NCI-H1417 treated with DMSO at 0.1 percent for 48 hours (cell line): Measurements from ENCODE around the gene KCNE4.

Experiments used
- DNase-seq: peaks from one replicate; lab custom pipeline; 2025; lab: John Stamatoyannopoulos, UW

The KCNE4 gene

GRCh38 chr2:223041527-223042109, 10.4 kb upstream of the KCNE4 start:
- DNase-seq, result no peak

DNA sequence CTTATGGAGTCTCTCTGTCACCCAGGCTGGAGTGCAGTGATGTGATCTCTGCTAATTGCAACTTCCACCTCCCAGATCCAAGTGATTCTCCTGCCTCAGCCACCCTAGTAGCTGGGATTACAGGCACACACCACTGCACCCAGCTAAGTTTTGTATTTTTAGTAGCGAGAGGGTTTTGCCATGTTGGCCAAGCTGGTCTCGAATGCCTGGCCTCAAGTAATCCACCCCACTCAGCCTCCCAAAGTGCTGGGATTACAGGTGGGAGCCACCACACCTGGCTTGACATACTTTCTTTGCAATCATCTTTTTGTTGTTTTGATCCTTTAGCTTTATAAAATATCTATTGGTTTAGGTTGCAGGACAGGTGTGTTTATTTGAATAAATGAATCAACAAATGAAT, 9.7 kb upstream of the KCNE4 start:
- no peak for DNase-seq

DNA sequence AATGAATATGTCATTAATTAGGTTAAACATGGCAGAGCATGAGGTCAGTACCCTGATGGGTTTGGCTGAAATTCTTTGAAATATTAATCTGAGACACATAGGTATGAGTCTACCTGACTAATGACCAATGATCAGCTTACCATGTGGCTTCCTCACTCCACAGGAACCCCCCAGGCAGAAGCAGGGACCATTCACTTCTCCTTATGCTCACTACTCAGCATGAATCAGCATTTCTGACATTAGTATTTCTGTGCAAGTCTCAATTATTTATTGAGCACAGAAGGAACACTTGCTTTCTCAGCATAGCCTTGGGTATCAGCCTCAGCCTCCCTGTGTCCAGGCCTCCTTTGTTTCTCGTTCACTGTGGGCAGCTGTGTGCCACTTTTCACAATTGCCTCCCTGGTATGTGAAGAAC, 9.3 kb upstream of the KCNE4 start:
- no peak for DNase-seq

- no peak for DNase-seq
Observed at GRCh38 chr2:223043164-223043941, 8.6 kb upstream of the KCNE4 start.

DNA sequence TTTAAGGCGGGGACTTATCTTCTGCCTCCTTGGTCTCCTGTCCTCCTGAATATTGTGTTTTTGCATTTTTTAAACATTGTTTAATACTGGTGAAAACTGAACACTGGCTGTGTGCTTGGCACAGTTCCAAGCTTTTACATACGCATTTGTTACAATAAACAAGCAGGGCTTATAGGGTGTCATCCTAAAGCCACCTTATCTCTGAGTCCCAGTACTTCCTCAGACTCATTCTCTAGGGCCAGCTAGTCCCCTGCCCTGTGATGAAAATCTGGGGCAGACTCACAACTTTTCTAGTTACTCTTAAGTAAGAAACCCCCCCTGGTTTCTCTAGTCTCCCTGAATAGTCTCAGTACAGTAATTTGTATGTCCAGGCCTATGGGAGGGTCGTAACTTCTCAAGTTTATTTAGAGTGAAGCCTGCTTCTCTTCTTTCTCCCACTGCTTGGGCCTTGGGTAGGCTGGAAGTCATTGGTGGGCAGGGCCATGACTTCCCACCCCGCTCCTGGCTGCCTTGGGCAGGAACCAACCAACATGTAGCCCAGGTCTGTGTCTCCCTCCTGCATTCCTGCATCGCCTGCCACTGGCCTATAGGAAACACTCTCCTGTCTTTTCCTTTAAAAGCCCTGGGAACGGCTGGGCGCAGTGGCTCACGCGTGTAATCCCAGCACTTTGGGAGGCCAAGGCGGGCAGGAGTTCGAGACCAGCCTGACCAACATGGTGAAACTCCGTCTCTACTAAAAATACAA, 7.7 kb upstream of the KCNE4 start:
- DNase-seq, result no peak

- no peak for DNase-seq
Observed at GRCh38 chr2:223044916-223045700, 6.9 kb upstream of the KCNE4 start.

DNA sequence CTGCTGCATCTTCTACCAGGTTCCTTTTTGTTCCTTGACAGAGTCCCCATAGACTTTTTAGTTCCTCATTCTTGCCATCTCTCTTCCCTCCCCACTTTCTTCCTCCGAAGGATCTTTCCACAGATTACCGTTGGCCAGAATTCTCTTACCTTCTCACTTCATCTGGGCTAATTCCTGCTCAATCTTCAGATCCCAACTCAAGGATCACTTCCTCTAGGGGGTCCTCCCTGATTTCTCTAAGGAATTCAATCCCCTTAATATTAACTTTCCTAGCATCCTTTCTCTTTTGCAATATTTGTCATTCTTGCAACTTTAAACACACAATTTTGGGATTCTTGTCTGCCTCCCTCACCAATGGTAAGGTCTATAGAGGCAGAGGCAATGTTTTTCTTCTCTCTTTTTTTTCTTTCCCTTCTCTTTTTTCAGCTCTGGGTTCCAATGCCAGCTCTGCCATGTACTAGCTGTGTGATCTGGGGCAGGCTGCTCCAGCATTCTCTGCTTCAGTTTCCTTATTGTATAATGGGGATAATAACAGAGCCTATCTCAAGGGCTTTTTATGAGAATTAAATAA, 5.4 kb upstream of the KCNE4 start:
- no peak for DNase-seq

- no peak for DNase-seq
Observed at GRCh38 chr2:223047260-223047761, 4.7 kb upstream of the KCNE4 start.

DNA sequence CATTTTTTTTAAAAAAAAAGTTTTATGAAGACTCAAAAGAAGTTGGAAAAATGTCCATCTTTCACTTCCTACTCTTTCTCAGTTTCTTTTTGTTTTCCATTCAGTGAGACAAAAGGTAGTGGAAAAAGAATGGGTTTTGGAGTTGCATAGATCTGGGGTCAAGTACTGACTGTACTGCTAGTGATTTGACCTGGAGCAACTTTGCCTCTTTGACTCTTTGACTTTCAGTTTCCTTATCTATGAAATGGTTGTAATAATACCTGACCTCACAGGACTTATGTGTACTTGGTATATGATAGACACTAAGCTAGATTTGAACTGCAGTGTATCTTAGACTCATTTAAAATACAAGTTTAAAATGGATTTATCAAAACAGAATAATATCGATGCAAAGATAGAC, 3.5 kb upstream of the KCNE4 start:
- DNase-seq, result no peak

- DNase-seq, result no peak
Observed at GRCh38 chr2:223049356-223049755, 2.6 kb upstream of the KCNE4 start.

DNA sequence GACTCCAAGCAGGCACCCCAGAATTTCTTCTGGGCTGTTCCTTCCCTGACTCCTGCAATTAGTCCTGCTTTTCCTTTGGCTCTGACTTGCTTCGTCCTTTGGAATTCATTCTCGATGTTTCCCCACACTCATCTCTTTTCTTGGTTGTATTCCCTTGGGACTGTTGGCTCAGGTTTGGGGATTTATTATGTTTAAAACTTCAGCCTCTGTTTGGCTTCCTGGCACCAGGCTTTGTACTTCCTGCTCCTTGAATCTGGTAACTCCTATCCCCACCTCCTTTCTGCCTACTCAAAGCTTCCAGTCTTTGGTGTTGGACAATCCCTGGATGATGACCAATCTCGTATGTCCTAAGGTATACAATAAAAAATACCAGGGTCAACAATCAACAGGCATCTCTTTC, 1.8 kb upstream of the KCNE4 start:
- DNase-seq, result no peak

DNA sequence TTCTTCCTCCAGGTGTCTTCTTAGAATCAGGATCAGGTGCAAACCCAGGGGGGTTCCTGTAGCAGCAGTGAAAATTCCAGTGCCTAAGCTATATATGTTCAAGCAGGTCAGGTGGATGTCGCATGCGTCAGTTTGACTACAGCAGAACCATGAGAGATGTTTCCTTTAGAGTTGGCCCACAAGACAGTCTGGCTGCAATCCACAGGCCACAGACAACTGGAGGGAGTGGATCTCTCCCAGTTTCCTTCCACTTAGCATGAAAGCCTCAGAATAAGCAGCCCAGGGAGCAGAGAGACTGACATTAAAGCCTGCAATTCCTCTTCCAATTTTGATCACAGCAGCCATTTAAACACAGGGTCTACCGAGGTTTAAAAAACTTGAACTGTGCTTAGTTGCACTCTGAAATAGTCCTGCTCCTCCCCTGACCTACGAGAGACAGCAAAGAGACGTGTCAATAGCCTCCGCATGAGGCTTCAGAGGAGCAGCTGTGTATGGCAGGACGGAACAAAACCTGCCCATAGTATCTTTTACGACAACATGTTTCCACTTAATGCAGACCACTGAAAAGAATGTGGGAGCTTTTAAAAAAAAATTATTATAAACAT, 988 bp upstream of the KCNE4 start:
- DNase-seq, result no peak

DNA sequence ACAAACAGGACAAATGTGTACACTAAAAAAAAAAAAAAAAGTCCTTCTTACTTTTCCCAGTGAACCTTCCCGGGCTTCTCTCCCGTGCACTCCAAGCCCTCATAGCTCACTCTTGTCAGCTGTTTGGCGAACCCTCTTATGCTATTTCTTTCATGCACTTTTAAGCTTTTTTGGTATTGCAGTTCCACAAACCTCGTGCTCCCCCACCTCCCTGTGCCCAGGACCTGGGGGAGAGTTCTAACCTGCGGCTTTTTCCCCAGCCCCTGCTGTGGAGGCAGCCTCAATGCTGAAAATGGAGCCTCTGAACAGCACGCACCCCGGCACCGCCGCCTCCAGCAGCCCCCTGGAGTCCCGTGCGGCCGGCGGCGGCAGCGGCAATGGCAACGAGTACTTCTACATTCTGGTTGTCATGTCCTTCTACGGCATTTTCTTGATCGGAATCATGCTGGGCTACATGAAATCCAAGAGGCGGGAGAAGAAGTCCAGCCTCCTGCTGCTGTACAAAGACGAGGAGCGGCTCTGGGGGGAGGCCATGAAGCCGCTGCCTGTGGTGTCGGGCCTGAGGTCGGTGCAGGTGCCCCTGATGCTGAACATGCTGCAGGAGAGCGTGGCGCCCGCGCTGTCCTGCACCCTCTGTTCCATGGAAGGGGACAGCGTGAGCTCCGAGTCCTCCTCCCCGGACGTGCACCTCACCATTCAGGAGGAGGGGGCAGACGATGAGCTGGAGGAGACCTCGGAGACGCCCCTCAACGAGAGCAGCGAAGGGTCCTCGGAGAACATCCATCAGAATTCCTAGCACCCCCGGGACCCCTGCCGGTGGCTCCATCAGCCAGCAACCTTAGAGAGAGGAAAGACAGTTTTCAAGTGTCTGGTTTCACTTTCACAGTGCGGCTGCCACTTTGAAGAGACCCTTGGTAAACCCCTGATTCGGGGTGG, 826 bp downstream of the KCNE4 start:
- DNase-seq, result no peak

GRCh38 chr2:223053484-223054192, 1.6 kb downstream of the KCNE4 start:
- no peak for DNase-seq

DNA sequence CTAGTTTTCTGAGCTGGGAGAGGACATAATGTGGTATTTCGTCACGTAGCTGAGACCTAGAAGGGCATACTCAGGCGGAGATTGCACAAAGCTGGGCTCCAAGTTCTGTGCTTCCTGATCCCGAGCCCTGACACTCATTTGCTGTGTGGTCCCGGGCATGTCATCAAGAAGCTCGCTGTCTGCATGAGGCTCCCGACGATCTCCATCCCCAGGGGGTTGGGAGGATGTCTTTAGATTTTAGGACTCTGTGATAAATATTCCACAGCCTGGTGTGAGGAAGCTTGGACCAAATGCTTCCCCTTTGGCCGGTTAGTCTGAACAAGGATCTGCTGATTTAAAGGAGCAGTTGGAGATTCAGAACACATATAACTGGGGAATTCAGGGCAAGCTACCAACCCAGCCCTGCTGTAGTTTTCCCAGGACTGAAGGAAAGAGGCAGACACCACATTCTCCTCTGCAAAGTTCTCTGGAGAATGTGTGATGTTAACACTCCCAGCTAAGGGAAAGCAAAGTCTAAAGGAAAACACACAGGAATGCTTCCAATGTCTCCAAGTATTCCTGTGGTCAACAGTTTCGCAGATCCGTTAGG, 2.3 kb downstream of the KCNE4 start:
- no peak for DNase-seq

DNA sequence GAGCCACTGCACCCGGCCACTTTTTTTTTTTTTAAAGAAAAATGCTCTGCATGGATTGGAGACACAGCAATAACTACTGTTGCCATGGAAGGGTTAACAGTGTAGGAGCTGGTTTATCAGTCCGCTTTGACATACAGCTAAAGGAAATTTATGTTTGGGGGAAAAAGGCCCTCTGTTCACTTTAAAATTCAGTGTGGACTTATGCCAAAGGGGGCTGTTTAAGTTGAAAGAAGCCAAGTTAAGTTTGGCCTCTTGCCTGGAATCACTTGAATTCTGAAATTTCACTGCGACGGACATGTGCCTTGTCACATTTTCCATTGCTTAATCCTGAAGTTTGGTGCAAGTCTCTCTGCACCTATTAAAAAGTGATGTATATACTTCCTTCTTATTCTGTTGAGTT, 3.1 kb downstream of the KCNE4 start:
- no peak for DNase-seq

- no peak for DNase-seq
Observed at GRCh38 chr2:223055836-223056235, 3.8 kb downstream of the KCNE4 start.

GRCh38 chr2:223056701-223057418, 4.9 kb downstream of the KCNE4 start:
- DNase-seq, result no peak

DNA sequence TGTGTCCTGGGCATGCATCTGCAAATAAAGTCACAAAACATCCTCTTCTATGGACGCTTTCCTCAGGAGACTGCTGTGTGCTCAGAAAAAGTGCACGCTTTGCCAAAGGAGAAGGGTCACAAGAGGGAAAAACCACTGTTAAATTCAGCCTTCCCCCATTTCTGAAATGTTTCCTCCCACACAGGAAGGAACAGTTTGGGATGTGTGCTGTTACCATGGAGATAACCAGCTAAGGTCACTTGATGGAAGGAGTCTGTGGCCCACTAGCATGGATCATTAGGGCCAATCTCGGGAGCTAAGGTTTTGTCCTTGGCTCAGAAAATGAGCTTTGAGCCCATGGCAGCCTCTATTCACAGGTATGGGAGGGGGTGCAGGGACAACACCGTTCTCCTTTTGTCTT, 5.6 kb downstream of the KCNE4 start:
- DNase-seq, result no peak
